Fibroblast of skin of back (primary cell): ENCODE measurements around the gene MICALL2.

ENCODE experiments used
- DNase-seq: peaks from one replicate; pipeline ENCODE4 v3.0.0-alpha.2; 2013

Gene MICALL2

DNA sequence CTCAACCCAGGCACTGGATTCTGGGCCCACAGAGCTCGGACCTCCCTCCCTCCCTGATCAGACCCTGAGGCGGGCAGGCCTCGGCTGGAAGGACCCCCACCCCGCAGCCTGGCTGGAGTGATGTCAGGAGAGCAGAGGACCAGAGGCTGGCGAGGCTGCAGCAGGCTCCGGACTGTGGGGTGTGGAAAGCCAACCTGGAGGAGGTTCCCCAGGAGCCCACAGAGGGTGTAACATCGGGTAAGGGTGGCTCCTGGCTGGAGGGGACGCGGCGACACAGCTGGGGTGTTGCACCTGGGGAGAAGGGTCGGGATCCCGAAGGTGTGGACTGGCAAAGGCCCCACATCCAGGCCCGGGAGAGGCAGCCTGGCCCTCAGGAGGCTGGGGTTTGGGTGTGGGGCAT is 8.9 kb upstream of the MICALL2 start:
- no peak for DNase-seq

DNA sequence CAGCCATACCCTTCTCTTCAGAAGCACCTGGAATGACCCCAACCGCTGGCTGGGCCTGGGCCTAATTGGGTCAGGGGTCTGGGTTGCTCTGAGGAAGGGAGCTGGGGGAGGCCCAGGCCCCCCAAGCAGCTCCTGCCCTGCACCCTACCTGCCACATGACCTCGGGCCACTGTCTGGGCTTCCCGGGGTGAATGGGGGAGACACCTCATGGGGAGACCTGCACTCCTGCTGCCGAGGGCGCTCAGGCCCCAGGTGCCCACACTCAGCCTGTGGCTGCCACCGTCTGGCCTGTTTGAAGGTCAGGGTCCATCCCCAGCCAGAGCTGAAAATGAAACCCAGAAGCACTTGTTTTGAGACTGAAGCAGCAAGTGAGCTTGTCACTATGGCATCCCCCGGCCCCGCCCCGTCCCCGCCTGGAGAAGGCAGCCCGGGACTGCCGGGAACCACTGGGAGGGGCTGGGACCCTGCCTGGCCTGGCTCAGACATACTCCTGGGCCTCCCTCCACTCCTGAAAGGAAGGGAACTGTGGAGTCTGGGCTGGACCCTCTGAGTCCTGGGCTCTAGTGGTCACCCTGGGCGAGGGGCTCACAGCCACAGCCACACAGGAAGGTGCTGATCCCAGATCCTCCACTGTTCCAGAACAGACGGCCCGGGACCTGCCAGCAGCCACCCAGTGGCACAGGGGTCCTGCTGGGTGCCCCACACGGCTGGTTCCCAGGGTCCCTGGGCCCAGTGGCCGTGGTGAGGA is 7.4 kb upstream of the MICALL2 start:
- peak; percentile 72 for DNase-seq

DNA sequence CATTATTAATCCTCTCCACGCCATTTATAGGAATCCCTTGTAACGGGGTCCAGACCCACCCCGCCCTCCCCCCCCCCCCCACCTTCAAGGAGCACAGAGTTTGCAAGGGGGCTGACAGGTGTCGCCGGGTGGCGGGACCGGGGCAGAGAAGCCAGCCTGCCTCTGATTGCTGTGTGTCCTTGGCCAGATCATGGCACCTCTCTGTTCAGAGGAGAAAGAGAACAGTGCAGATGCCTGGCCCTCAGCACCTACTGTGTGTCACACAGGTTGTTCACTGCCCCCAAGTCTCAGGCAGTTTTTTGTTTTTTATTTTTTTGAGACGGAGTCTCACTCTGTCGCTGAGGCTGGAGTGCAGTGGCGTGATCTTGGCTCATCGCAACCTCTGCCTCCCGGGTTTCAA is 5.4 kb upstream of the MICALL2 start:
- no peak for DNase-seq

DNA sequence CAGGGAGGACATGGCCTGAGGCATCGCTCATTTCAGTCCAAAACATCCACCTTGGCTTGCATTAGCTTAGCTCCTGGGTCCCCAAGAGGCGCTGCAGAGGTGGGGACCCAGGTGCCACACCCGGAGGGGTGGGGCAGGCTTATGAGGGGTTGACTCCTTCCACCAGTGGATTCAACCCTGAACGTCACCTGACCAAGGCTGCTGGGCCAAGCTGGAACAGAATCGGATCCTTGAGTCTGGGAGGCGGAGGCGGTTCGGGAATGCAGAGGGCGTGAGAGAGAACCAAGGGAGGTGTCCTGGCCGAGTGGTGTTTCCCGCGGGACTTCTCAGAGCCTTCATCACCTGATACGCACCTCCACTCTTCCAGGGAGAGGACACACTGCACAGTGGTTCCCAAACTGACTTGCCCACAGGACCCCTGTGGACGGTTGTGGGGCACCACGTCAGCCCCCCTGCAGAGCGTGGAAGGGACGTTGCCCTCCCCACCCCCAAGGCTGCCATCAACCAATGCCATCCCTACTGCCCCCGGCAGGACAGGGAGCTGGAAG is 4.5 kb upstream of the MICALL2 start:
- DNase-seq: no peak

DNA sequence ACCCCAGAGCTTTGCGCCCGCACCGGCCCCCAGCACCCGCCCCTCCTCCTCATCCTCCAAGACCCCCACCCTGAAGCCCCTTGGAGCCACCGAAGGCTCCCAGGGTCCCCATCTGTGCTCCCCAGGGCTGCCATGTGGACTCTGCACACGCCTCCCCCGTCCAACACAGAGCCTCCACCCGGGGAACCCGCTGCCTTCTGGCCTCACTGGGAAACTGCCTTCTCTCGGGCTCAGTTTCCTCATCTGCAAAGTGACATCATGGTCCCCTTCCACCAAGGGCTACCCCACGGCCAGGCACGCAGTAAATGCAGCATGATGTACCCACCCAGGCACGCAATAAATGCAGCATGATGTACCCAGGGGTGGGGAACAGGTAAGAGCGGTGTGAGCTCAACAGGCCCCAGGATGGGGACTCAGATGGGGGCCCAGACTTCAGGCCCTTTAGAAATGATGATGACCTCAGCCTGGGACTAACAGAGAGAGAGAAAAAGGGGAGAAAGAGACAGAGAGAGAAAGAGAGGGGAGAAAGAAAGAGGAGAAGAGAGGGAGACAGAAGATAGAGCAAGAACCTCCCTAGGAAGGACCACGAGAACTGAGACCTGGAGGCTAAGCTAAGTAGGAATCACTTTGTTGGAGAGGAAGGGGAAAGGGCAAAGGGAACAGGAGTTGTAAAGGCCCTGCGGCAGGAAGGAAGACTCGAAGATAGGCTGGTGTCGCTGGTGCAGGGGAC is 2.5 kb upstream of the MICALL2 start:
- no peak for DNase-seq

DNA sequence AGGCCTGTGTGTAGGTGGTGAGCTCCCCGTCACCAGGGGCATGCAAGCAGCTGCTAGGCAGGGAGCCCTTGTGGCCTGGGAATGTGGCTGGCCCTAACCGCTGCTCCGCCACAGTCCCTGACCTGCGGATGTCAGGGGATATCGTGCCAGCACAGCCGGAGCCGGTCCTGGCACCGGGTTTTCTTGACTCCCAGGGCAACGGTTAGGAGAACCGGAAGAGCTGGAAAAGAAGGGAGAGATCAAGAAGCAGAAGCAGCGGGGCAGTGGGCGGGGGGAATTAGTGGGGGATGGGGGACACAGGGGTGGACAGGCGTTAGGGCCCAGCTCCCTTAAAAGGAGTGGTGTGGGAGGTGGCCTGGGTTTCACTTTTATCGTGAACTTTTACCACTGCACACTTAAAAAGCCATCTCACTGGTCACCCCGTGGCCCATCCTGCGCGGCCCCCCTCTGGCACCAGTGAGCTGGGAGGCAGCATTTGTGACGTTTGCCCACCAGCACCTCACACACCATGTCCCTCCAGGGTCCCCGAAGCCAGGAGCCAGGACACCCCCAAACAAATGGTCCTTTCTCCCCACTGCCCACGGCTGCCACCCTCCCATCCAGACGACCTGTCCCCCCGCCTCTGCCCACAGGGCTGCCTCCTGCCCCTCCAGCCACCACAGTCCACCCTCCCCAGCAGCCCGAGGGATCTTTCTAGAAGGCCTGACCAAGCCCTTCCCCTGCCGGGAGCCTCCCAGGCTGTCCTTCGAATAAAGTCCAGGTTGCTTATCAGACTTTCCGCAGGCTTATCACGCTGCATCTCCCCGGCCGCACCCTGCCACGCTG is 1.8 kb upstream of the MICALL2 start:
- peak; percentile 19 for DNase-seq

DNA sequence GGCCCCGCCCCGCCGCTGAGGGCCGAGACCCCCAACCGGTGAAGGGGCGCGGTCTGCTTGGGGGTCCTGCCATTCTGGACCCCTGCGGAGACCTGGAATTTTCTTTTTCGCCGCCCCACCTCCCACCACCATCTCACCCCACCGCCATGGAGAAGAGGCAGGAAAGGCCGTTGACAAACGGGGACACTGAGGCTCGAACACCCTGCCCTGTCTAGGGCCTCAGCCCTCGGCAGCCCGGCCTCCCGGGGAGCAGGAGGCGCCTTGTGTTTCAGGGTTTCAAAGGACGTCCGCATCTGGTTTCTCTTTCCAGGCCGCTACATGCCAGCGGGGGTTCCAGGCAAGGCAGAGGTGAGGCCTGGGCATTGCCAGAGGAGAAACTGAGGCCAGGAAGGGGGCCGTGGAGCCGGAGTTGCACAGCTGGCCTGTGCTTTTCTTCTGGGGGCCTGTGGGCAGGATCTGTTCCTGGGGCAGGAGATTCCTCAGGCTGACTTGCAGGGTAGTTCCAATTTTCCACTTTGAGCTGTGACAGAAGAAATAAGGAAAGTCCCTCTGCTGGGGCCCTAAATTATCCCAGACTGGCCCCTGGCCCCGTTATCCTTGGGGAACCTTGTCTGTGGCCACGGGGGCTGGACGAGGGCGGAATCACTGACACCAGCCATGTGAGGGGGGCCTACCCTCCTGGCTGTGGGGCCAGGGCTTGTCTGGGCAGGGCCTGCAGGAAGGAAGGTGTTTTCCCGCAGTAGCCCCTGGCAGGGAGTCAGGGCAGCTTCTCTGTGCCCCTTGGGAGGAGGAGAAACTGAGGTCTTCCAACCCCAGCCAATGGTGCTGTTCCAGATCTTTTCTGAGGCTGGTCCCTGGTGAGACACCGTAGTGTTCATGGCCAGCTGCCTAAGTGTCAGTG is 900 bp upstream of the MICALL2 start:
- peak; percentile 10 for DNase-seq

DNA sequence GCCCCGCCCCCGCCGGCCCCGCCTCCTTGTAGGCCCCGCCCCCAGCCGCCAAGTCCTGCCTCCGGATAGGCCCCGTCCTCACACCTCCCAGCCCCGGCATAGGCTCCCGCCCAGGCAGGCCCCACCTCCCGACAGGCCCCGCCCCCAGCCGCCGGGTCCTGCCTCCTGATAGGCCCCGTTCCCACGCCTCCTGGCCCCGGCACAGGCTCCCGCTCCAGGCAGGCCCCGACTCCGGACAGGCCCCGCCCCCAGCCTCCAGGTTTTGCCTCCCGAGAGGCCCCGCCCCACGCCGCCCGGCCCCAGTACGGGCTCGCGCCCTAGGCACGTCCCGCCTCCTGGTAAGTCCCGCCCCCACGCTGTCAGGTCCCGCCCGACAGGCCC is 232 bp upstream of the MICALL2 start:
- peak; percentile 98 for DNase-seq

DNA sequence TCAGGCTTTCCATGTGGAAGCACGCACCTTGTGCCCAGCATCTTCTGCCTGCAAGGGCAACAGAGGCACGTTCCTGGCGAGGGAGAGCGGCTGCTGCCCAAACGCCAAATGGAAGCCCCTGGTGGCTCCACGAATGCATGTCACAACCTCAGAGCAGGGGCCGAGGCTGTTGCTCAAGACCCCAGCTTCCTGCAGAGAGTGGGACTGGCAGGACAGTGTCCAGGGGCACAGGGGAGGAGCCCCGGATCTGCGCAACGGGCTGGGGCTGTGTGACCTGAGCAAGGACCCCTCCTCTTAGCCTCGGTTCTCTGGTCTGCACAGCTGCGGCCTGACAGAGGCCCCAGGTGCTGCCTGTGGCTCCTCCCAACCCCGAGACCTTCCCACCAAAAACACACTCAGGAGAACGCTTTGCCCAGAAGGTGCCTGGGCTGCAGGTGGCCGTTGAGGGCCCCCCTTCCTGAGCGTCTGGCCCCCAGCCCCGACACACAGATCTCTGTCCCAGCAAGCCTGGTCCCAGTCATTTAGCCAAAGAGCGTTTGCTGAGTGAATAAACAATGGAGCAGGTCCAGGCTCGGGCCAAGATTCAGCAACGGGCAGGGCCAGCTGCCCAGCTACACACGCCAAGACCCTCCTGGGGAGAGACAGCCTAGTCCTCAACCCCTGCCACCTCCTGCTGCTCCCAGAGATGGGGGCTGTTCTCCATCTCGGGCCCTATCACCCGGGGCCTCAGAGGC is 1.2 kb downstream of the MICALL2 start:
- no peak for DNase-seq

DNA sequence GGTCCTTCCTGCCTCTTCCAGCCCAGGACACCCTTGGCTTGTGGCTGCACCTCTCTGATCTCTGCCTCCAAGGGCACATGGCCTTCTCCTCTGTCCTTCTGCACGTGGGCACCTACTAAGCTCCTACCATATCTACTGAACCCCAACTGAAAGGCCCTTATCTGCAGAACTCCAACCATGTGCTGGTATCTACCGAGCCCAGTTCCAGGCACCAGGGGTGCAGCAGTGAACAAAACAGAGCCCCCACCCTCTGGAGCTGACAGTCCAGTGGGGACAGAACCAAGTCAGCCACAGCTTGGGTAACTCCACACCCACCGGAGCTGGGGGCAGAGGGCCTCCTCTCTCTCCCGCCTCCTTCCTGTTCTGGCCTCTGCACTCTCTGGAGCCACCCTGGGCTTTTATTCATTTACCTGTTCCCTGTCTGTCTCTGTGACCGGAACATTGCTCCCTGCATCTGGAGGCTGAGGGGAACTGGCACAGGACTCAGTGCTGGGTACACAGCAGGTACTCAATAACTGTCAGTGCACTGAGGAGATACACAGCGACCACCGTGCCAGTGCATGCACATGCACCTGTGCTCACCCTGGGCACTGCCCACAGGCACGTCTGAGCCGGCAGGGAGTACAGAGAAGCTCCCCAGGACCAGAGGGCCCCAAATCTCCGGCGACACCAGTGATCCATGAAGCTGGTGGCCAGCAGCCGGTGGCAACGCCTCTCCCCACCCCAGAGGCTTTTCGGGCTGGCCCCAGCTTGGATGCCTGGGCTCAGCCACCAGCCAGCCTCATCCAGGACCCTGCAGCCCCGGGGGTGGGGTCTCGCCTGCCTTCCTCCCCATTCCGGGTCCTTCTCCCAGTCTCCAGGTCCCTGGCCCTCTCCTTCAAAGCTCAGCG is 2.0 kb downstream of the MICALL2 start:
- DNase-seq: no peak

DNA sequence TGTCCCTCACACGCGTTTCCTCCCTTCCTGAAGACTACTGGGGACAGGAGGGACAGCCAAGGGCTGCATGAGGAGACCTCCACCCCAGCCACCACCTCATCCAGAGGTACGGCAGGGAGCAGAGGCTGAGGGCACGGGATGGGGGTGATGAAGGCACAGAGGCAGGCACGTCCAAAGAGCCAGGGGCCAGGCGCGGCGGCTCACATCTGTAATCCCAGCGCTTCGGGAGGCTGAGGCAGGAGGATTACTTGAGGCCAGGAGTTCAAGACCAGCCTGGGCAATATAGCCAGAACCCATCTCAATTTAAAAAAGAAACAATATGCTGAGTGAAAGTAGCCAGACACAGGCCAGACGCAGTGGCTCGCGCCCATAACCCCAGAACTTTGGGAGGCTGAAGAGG is 3.3 kb downstream of the MICALL2 start:
- no peak for DNase-seq

DNA sequence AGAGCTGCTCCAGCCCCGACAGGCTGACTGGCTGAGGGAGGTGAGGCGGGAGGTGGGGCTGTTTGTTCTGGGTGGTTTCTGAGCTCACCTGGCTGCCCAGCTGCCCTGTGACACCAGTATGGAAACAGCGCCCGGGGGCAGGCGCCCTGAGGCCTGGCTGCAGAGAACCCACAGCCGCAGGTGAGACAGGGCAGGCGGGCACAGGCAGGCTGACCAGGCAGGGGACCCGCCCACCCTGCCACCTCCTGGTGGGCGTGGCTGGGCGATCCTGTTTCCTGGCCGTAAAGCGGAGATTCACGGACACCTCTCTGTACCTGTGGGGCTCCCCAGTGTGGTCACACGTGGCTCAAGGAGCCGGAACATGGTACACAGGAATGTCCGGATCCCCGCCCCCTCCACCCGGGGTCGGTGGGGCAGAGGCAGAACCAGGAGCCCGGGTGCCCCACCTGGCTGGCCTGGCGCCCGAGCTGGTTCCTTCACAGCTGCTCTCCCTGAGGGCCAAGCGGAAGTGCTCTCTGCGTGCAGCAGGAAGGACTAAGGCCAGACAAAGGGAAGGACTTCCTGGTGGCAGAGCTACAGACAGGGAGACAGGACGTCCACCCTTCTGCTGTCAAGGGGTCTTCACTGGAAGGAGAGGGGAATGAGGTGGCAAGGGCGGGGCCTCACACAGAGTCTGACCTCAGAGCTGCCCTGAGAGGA is 3.9 kb downstream of the MICALL2 start:
- no peak for DNase-seq

DNA sequence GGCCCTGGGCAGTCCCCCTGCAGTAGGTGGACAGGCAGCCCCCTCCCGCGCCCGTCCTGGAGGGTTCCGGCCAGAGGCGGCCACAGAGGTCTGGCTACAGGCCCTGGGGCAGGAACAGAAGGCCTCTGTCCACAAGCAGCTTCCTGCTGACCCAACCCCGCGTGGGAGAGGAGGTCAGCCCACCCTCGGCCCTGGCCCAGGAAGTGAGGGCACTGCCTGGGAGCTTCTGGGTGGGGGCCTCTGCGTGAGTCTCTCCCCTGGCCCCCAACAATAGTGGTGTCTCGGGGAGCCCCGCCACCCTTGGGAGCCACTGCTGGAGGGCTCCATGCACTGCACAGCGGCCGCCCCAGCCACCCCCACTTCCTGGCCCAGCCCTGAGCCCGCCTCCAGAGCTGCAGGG is 4.7 kb downstream of the MICALL2 start:
- no peak for DNase-seq

DNA sequence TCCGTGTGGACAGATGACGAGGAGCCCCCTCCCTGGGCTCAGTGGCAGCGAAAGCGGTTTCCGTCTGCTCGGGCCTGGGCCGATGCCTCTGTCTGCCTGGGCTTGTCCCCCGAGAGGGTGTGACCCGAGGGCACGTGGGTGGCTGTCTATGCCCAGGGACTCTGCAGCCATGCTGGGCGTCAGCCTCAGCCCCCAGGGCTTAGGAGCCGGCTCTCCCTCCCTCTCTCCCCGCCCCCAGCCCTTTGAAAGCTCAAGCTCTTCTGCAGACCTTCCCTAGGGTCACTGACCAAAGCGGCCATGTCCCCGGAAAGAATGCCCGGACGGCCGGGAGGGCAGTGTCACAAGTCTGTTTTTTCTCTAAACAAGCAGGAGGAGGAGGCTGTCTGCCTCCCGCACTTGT is 7.1 kb downstream of the MICALL2 start:
- DNase-seq: no peak

DNA sequence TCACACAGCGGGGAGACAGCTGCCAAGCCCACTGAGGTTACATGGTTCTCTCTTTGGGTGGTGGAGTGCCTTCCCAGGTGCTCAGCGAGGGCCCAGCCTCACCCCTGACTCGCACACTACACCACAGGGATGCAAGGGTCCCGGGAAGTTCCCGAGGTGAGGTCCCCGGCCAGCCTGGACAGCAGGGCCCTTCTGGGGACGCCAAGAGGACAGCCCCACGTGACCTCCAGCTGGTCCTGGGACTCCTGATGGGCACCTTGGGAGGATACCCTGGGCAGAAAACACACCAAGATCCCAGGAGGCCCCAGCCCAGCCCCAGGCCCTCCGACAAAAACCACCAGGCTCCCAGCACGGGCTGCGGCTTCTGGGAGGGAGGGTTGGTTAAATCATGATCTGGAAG is 8.3 kb downstream of the MICALL2 start:
- DNase-seq: no peak

DNA sequence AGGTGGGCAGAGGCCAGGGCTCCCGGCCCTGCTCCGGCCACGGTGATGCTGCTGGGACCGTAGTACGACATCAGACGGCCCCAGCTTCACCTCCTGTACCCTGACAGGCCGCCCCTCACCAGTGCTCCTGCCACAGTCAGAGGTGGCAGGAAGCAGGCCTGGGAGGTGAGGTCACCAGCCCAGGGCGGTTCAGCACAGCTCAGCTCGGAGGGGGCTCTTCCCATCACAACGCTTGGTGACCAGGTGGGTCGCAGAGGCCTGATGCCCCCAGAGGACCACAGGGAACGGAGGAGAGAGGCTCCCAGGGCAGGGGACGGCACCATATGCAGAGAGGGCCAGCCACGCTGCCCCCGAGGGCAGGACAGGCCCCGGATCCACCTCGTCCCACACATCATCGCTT is 8.8 kb downstream of the MICALL2 start:
- DNase-seq: no peak

DNA sequence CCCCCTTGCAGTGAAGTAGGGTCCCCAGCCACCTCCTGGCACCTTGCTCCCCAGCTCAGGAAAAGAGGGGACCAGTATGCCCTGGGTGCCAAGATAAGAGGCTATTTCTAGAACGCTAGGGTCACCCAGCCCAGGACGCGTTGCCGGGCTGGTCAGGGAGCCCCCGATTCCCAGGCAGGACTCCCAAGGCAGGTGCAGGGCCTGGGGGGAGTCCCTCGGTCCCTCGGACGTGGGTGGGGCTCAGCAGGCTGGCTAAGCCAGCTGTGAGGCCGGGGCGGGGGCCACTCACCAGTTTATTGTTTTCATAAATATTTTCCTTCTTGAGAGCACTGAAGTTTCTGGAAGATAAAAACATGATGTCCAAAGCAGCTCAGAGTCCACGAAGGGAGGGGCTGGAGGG is 9.3 kb downstream of the MICALL2 start:
- DNase-seq: no peak

DNA sequence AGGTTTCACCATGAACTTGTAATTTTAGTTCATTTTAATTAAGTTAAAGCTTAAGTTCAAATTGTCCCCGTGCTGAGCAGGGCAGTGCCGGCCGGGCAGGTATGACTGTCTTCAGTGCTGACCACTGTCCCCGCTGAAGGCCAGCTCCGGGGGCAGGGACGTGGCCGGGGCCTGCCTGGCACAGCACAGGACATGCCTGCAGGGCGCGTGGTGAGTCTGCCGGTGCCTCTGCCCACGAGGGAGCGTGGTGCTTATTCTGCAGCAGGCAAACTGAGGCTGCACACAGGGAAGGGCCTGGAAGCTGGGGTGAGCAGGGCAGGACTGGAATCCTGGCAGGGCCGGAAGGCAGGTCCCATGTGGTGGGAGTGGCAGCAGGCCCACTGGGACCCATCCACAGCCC is 9.8 kb downstream of the MICALL2 start:
- no peak for DNase-seq

DNA sequence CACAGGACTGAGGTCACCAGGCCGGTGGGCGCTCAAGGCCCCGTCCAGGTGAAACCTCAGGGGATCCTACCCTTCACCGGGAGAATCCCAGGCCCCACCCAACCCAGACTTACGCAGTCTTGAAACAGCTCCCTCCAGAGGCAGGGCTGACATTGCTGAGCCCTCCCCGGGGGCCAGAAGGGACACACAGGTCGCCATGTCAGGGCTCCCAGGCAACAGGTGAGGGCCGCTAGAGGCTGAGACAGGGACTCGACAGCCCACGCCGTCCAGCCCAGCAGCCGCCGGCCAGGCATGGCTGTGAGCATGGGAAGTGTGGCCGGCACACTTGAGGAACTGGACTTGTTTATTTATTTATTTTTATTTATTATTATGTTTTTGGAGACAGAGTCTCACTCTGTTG is 10.3 kb downstream of the MICALL2 start:
- no peak for DNase-seq
